Activated naive CD4-positive, alpha-beta T cell treated with anti-CD3 and anti-CD28 coated beads, Interleukin-2, amount 10 ng/mL, durations not matched to agents 7 days and 5 days (primary cell): Measurements from ENCODE around the gene GNA12.

Experiments used
- CTCF ChIA-PET: fragments of 350-600 bp; sonication (Branson Sonifier 250); formaldehyde crosslinking; loops from one replicate; lab custom pipeline; 2021; ENCODE audit warnings: antibody characterized with exemption; lab: Charles Lee
- DNase-seq: peaks from one replicate; pipeline ENCODE4 v3.0.0-alpha.2; 2020
- H3K27ac Mint-ChIP-seq: one replicate; pipeline ENCODE4 v1.8.0; 2021; ENCODE audit warnings: mild to moderate bottlenecking, moderate library complexity, mixed read lengths
- H3K27me3 Mint-ChIP-seq: one replicate; pipeline ENCODE4 v1.8.0; 2021; ENCODE audit warnings: mild to moderate bottlenecking, mixed read lengths
- H3K36me3 Mint-ChIP-seq: one replicate; pipeline ENCODE4 v1.8.0; 2021; ENCODE audit warnings: mixed read lengths
- H3K4me1 Mint-ChIP-seq: one replicate; pipeline ENCODE4 v1.8.0; 2021; ENCODE audit warnings: mixed read lengths
- H3K4me3 Mint-ChIP-seq: one replicate; pipeline ENCODE4 v1.8.0; 2021; ENCODE audit warnings: mild to moderate bottlenecking, moderate library complexity, mixed read lengths
- H3K9me3 Mint-ChIP-seq: one replicate; pipeline ENCODE4 v1.8.0; 2021; ENCODE audit warnings: mixed read lengths

The GNA12 gene

DNA sequence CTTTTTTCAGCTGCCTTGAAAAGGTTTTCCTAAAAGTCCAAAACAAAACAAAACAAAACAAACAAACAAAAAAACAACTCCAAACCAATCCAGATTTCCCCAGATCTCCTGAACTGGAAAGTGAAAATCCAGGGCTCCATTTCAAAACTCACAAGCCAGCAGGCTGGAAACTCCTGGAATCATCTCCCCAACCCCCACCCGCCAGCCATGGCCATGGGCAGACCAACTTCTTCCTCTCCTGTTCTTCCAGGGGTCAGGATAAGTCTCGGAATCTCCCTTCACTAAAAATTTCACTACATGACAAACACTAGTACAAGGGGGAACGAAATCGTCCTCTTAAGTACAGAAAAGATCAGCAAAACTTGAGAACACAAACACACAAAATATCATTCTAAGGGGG, 40.4 kb downstream of the GNA12 start:
- Mint-ChIP-seq H3K27me3 (peaks cover 7% of the 10 kb centered on the region), H3K27ac (no peak overlapping the region), H3K4me3 (no peak overlapping the region), H3K36me3 (peaks cover 2% of the 10 kb centered on the region), H3K9me3 (no peaks in the 10 kb centered on the region), H3K4me1 (peaks cover 17% of the 10 kb centered on the region)
- CTCF ChIA-PET, result interaction anchor here (1.5 kb wide), 1 partner anchor 45 kb away, joined by 3 read pairs; no protein-coding TSS in a partner anchor
- no peak for DNase-seq

DNA sequence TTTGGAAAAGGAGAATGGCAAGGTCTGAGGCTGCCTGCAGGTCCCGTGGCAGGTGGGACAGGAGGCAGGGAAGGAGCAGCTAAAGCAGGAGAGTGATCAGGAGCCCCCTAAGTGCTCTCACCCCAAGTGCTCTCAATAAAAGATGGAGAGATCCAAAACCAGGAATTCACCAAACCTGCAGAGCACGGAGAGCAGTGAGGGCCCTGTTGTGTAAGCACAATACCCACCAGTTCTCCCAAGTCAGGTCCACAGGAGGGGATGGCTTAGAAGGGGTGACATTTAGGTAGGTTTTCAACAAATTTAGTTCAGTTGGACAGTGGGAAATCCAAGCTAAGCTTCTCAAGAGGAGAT, 40.8 kb downstream of the GNA12 start:
- Mint-ChIP-seq H3K36me3 (peaks cover 2% of the 10 kb centered on the region), H3K9me3 (no peaks in the 10 kb centered on the region), H3K4me3 (no peak overlapping the region), H3K27ac (no peak overlapping the region), H3K27me3 (peaks cover 7% of the 10 kb centered on the region), H3K4me1 (peaks cover 17% of the 10 kb centered on the region)
- no peak for DNase-seq
- CTCF ChIA-PET, result no interaction called here

DNA sequence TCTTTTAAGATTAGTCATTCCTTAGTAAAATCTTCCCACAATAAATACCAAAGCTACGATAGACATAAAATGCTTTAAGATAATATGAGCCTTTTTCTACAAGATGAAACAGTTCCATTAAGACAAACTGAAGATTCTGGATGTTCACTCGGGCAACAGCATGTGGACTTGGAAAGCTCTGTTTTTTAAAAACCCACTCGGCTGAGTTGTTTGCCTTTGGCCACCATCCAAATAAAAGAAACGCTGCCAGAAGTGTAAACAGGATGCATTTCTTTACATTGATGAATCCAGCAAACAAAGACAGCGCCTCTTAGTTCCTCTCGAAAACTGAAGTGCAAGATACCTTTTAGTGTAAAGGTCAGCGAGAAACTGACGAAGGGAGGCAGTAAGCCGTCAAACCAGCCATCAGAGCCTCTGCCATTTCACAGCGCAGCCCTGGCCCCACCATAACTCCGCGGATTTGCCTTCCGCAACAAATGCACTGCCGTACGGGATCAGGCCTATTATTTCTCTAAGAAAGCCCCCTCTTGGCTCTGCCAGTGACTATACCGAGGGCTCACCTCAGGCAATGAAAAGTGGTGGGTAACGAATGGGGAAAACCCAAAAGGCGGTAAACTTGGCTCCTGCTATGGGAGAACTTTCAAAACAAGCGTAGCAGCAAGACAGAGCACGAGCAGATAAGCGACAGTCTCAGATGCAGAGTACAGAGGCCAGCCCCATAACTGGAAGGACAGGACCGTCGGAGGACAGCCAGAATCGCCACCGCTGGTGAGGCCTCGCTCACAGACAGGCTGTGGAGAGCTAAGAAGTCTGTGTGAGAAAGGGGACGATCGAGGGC, 41.4 kb downstream of the GNA12 start:
- Mint-ChIP-seq H3K36me3 (peaks cover 2% of the 10 kb centered on the region), H3K27me3 (peaks cover 7% of the 10 kb centered on the region), H3K4me1 (peaks cover 17% of the 10 kb centered on the region), H3K9me3 (no peaks in the 10 kb centered on the region), H3K4me3 (no peak overlapping the region), H3K27ac (no peak overlapping the region)
- no peak for DNase-seq
- CTCF ChIA-PET, result no interaction called here

DNA sequence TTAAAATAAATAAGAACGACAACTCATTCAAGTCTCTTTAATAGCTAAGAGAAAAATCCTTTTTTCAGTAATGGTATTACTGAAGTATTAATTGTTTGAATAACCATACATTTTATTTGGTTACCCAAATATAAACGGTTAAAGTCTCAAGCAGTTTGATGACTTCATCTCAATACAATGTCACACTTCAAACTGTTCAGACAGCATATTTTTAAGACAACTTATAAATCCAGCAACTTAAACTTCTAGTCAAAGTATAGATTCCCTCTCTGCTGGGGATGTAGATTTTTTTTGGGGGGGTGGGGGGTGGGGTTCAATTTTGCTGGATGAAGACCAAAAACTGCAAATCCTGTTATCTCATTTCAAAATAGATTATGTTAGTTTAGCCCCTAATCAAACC, 42.0 kb downstream of the GNA12 start:
- Mint-ChIP-seq H3K4me1 (peaks cover 17% of the 10 kb centered on the region), H3K9me3 (no peaks in the 10 kb centered on the region), H3K27me3 (peaks cover 7% of the 10 kb centered on the region), H3K4me3 (no peak overlapping the region), H3K27ac (no peak overlapping the region), H3K36me3 (peaks cover 2% of the 10 kb centered on the region)
- no peak for DNase-seq
- CTCF ChIA-PET, result no interaction called here

DNA sequence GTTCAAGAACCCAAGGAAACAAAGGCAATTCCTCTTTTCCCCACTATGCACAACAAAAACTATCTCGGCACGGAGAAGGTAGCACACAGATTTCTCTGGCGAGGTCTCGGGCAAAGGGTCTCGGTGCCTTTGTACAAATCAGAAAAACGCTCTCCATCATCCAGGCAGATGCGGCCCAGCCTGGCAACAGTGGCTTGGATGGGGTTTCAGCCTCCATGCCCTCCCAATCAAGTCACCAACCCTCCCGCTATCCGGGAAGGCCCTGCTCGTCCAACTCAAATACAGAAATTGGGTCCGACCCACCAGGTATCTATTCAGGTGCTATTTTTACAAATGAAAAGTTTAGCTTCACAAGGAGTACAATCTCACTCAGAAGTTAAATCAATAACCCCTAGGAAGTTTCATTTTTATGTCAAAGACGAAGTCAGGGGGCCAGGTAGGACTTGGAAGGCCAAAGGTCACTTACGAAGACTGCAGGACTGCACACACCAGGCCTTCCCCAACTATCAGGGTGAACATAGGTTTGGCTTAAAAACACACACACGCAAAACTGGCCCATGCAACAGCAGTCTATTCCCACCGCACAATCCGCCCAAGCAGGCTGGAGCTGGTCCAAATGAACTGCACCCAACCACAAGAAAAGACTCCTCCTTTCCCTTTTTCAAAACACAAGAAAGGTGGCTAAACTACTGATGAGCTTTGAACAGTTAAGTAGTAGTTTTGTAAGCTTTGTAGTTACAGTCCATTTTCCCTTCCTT, 43.0 kb downstream of the GNA12 start:
- Mint-ChIP-seq H3K4me3 (no peak overlapping the region), H3K4me1 (peaks cover 17% of the 10 kb centered on the region), H3K27me3 (peaks cover 7% of the 10 kb centered on the region), H3K36me3 (peaks cover 2% of the 10 kb centered on the region), H3K9me3 (no peaks in the 10 kb centered on the region), H3K27ac (no peak overlapping the region)
- CTCF ChIA-PET, result interaction anchor here (1.4 kb wide), 1 partner anchor 64 kb away, joined by 6 read pairs; no protein-coding TSS in a partner anchor
- DNase-seq, result no peak

DNA sequence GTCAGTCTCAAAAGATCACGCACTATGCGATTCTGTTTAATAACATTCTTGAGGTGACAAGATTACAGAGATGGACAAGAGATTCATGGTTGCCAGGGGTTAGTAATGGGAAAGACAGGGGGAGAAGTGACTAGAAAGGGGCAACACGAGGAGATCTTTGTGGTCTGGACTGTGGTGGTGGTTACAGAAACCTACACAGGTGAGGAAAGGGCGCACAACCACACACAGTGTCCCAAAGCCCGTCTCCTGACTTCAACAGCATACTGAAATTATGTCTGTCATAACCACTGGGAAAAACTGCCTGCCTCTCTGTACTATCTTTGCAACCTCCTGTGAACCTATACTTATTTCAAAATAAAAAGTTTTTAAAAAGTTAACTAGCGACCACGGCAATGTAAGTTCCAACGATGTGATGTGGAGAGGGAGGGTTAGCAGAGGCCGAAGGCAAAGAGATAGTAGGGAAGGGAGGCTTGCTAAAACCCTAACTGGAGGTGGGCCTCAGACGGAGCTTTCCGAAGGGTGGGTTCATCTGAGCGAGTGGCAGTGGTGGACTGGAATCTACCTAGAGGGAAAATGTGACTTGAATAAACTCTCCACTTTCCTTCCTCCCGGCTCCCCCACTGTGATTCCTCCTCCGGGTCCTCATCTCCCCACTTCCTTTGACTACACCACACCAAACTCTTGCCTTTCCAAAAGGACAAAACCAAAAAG, 43.7 kb downstream of the GNA12 start:
- CTCF ChIA-PET, result interaction anchor here (1.4 to 1.6 kb wide), 2 partner anchors 43 to 65 kb away, joined by 4 to 6 read pairs; no protein-coding TSS in a partner anchor
- Mint-ChIP-seq H3K9me3 (no peaks in the 10 kb centered on the region), H3K4me3 (no peak overlapping the region), H3K27me3 (peaks cover 7% of the 10 kb centered on the region), H3K36me3 (peaks cover 2% of the 10 kb centered on the region), H3K4me1 (peaks cover 17% of the 10 kb centered on the region), H3K27ac (no peak overlapping the region)
- no peak for DNase-seq

DNA sequence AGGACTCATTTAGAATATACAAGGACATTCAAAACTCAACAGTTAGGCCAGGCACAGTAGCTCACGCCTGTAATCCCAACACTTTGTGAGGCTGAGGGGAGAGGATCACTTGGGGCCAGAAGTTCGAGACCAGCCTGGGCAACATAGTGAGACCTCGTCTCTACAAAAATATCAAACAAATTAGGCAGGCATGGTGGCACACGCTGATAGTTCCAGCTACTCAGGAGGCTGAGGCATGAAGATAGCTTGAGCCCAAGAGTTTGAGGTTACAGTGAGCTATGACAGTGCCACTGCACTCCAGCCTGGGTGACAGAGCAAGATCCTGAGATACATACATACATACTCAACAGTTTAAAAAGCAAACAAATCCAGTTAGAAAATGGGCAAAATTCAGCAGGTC, 44.9 kb downstream of the GNA12 start:
- DNase-seq, result no peak
- H3K4me3 Mint-ChIP-seq, result no peak overlapping the region
- H3K36me3 Mint-ChIP-seq, result peaks cover 8% of the 10 kb centered on the region
- H3K4me1 Mint-ChIP-seq, result peaks cover 17% of the 10 kb centered on the region
- CTCF ChIA-PET, result interaction anchor here (1.6 kb wide), 1 partner anchor 41 kb away, joined by 4 read pairs; no protein-coding TSS in a partner anchor
- no peaks in the 10 kb centered on the region for H3K9me3 Mint-ChIP-seq
- H3K27ac Mint-ChIP-seq, result no peak overlapping the region
- peaks cover 7% of the 10 kb centered on the region for H3K27me3 Mint-ChIP-seq

DNA sequence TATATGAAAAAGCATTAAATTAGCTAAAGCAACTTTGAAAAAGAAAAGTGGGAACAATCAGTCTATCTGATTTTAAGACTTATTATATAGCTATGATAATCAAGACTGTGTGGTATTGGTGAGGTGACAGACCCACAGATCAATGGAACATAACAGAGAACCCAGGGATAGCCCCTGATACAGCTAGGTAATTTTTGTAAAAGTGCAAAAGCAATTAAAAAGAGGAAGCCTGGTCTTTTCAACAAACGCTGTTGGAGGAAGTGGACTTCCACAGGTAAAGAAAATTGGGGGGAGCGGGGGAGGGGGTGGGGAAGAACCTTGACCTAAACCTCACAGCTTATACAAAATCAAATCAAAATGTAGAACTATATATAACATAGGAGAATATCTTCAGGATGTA, 45.4 kb downstream of the GNA12 start:
- H3K4me3 Mint-ChIP-seq, result no peak overlapping the region
- H3K27ac Mint-ChIP-seq, result no peak overlapping the region
- CTCF ChIA-PET, result interaction anchor here (1.6 kb wide), 1 partner anchor 41 kb away, joined by 4 read pairs; no protein-coding TSS in a partner anchor
- H3K36me3 Mint-ChIP-seq, result peaks cover 12% of the 10 kb centered on the region
- peaks cover 7% of the 10 kb centered on the region for H3K27me3 Mint-ChIP-seq
- peaks cover 17% of the 10 kb centered on the region for H3K4me1 Mint-ChIP-seq
- no peak for DNase-seq
- H3K9me3 Mint-ChIP-seq, result no peaks in the 10 kb centered on the region

DNA sequence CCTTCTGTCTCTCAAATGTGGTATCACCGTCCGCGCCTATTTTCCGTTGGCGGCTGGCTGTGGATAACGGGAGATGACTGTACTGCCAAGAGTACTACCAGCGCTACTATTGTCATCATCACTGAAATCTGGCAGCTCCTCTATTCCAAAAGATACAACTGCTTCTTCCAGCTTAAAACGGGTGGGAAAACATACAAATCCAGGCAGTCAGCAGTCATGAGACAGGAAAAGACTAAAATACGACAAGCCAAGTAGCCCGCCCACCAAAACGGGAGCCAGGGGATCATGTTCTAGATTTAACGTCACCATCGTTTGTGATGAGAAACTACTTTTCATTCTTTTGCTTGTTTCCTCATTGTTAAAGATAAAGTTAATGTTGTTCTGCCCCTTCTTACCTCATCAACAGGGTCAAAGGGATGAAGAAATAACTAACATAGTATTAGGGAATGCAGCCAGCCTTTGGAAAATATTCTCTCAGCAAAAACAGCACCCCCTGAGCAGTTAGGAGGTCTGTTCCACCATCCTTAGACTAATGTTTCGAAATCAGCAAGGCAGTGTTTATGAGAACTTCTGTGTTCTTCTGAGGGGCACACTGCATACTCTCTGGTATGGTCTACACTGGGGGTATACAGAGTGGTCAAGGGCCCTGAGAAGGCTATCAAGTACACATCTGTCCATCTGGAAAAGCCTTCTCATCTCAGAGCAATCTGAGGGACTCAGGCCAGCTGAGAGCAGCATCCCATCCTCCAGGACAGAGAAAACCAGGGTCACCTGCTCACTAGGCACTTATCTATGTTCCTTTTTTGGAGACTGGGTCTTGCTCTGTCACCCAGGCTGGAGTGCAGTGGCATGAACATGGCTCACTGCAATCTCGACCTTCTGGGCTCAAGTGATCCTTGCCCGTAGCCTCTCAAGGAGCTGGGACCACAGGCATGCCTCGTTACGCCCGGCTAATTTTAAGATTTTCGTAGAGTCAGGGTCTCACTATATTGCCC, 47.5 kb downstream of the GNA12 start:
- H3K4me3 Mint-ChIP-seq, result no peak overlapping the region
- peaks cover 13% of the 10 kb centered on the region for H3K4me1 Mint-ChIP-seq
- CTCF ChIA-PET, result no interaction called here
- no peak overlapping the region for H3K27ac Mint-ChIP-seq
- H3K36me3 Mint-ChIP-seq, result peaks cover 21% of the 10 kb centered on the region
- DNase-seq, result no peak
- H3K9me3 Mint-ChIP-seq, result no peaks in the 10 kb centered on the region
- peaks cover 7% of the 10 kb centered on the region for H3K27me3 Mint-ChIP-seq

DNA sequence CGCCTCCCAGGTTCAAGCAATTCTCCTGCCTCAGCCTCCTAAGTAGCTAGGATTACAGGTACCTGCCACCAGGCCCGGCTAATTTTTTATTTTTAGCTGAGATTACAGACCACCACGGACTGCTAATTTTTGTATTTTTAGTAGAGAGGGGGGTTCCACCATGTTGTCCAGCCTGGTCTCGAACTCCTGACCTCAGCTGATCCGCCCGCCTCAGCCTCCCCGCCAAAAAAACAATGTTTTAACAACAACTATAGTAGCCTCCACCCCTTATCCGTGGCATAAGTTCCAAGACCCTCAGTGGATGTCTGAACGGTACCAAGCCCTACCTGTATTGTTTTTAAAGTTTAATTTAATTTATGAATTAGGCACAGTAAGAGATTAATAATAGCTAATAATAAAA, 48.2 kb downstream of the GNA12 start:
- DNase-seq, result no peak
- Mint-ChIP-seq H3K9me3 (no peaks in the 10 kb centered on the region), H3K27me3 (peaks cover 6% of the 10 kb centered on the region), H3K36me3 (peaks cover 21% of the 10 kb centered on the region), H3K4me3 (no peak overlapping the region), H3K4me1 (peaks cover 5% of the 10 kb centered on the region), H3K27ac (no peak overlapping the region)
- CTCF ChIA-PET, result no interaction called here

DNA sequence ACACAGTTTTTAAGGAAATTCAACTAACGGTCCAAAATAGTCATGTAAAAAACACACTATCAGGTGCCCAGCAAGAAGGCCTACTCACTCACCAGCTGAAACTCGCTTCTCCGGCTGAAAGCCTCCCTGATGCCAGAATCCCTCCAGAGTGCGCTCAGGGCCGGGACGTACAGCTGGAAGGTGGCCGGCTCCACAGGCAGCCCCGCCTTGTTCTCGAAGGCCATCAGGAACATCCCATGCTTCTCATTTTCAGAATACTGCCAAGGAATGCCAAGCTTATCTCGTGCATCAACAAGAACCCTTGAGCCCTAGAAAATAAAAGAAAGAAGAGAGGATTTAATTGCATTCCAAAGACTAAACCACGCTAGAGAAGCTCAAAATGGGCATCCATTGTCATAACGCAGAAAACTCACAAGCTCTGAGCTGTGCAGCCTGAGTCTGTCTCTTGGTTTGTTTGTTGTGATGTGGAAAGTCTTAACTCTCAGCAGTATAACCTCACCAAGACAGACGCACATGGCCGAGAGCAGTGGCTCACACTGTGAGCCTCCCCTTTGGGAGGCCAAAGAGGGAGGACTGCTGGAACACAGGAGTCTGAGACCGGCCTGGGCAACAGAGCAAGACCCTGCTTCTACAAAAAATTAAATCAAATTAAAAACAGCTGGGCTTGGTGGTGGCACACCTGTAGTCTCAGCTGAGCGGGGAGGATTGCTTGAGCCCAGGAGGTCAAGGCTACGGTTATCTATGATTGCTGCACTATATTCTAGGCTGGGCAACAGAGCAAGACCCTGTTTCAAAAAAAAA, 49.1 kb downstream of the GNA12 start:
- H3K9me3 Mint-ChIP-seq, result no peaks in the 10 kb centered on the region
- no peaks in the 10 kb centered on the region for H3K27me3 Mint-ChIP-seq
- H3K4me1 Mint-ChIP-seq, result peaks cover under 1% of the 10 kb centered on the region
- DNase-seq, result no peak
- CTCF ChIA-PET, result interaction anchor here (1.0 kb wide), 1 partner anchor 10 kb away, joined by 3 read pairs; no protein-coding TSS in a partner anchor
- no peak overlapping the region for H3K27ac Mint-ChIP-seq
- H3K4me3 Mint-ChIP-seq, result no peak overlapping the region
- H3K36me3 Mint-ChIP-seq, result peaks cover 21% of the 10 kb centered on the region

DNA sequence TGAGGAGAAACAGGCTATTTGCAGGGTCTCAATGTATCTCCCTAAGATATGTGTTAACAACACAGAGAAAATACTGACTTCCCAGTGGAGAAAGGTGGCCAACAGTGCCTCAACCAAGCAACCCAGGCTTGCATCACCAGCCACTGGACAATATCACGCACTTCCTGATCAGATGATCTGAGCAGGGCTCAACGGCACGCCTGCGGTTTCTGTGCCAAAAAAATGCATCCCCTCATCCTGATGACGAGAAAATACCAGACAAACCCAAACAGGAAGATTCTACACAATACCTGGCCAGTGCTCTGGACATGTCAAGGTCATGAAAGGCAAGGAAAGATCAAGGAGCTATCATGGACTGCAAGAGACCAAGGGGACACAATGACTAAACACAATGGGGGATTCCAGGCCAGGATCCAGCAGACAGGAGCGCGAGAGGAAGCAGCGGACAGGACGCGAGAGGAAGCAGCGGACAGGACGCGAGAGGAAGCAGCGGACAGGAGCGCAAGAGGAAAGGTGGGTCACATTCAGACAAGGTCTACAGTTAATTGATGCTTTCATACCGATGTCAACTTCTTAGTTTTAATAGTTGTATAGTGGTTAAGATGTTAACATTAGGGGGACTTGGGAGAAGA, 51.1 kb downstream of the GNA12 start:
- Mint-ChIP-seq H3K4me1 (no peaks in the 10 kb centered on the region), H3K36me3 (peaks cover 21% of the 10 kb centered on the region), H3K4me3 (no peak overlapping the region), H3K27ac (no peak overlapping the region), H3K9me3 (no peaks in the 10 kb centered on the region), H3K27me3 (no peaks in the 10 kb centered on the region)
- CTCF ChIA-PET, result no interaction called here
- no peak for DNase-seq
